Adrenal gland (tissue), 5 donors: ENCODE data around the gene PLSCR3.

Experiments
- POLR2A ChIP-seq, 2 donors: fragments of 450-650 bp; IDR thresholded peaks; one replicate each; pipeline ENCODE4 v1.6.1; 2017; ENCODE audit warnings: antibody characterized with exemption in 2 of 2, mild to moderate bottlenecking in 2 of 2, moderate library complexity in 1 of 2
- TF ChIP-seq, protein P1 (sequence below), 6 experiments: fragments of 450-650 bp in 4 of 6; fragments of 200-600 bp in 2 of 6; sonication (generic) in 1 of 6; IDR thresholded peaks; 1 replicate in 5 of 6; 2 replicates in 1 of 6; pipeline versions ENCODE4 v1.5.1 to v1.8.0; 2016 to 2021; ENCODE audit warnings: antibody characterized with exemption in 6 of 6, mild to moderate bottlenecking in 2 of 6, moderate library complexity in 1 of 6
- donor health status: DM: no; HTN: no; CAD: no.

DNA sequence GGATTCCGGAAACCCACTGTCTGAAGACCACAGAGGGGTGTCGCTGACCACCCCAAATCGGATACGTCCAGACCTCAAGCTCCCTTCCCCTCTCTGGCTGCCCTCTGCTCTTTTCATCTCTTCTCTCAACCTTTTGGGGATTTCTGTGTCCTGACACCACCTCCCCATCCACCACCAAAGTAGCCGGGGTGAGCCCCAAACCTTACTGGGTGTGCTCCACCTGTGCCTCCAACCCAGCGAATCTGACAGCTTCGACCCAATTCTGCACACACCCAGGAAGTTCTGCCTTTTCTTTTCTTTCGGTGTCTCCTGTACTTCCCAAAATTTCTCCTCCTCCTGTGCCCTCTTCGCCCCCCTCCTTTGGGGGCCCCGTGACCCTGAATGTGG lies 41.8 kb downstream of the PLSCR3 start:
- TF ChIP-seq, protein P1, sequence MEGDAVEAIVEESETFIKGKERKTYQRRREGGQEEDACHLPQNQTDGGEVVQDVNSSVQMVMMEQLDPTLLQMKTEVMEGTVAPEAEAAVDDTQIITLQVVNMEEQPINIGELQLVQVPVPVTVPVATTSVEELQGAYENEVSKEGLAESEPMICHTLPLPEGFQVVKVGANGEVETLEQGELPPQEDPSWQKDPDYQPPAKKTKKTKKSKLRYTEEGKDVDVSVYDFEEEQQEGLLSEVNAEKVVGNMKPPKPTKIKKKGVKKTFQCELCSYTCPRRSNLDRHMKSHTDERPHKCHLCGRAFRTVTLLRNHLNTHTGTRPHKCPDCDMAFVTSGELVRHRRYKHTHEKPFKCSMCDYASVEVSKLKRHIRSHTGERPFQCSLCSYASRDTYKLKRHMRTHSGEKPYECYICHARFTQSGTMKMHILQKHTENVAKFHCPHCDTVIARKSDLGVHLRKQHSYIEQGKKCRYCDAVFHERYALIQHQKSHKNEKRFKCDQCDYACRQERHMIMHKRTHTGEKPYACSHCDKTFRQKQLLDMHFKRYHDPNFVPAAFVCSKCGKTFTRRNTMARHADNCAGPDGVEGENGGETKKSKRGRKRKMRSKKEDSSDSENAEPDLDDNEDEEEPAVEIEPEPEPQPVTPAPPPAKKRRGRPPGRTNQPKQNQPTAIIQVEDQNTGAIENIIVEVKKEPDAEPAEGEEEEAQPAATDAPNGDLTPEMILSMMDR (IDR thresholded peaks at IDR 0.05): peak in 3 of 6 experiments; percentile 35 to 44 (median 37)
- TF ChIP-seq POLR2A (IDR thresholded peaks at IDR 0.05): no peak
